GM12864 (cell line): Measurements from ENCODE around the gene ZFP36.
A peak's percentile ranks its signal among the peaks of the same experiment; 100 is the strongest.

Experiments
- DNase-seq: peaks from one replicate; pipeline ENCODE4 v3.0.0-alpha.2; 2011; ENCODE audit warnings: low read depth
- H3K4me3 ChIP-seq: 2 replicates; pipeline ENCODE4 v1.5.1; 2011; ENCODE audit warnings: mild to moderate bottlenecking, low read depth, low read length, control low read depth
- CTCF ChIP-seq: IDR thresholded peaks from 2 replicates; pipeline ENCODE4 v1.5.1; 2011; ENCODE audit warnings: low read depth, mild to moderate bottlenecking, moderate library complexity, low read length, control low read depth, inconsistent platforms; ENCODE audit errors: missing control alignments

ZFP36 gene

GRCh38 chr19:39385629-39386411 is 20.8 kb upstream of the ZFP36 start:
- no peak for DNase-seq
- H3K4me3 ChIP-seq = no peak overlapping the region
- TF ChIP-seq CTCF = no peak

GRCh38 chr19:39386557-39386956 is 20.1 kb upstream of the ZFP36 start:
- TF ChIP-seq CTCF = no peak
- H3K4me3 ChIP-seq = no peak overlapping the region
- DNase-seq = no peak

DNA sequence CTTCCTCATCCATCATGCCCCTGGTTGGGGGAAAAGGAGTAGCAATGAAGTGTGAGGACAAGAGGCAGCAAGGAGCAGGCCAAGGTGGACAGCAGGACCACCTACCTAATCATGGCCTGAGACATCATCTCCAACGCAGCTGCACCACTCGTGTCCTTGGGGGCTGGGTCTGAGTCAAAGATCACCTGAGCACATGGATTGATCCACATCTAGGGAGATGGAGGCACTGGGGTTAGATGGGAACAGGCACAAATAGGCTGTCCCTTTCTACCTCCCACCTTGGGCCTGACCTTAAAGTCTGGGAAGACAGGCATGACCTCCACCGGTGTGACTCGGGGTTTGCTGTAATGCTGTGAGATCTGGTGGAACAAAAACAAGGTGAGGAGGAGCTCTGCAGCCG is 18.0 kb upstream of the ZFP36 start:
- DNase-seq = no peak
- H3K4me3 ChIP-seq = no peak overlapping the region
- TF ChIP-seq CTCF = no peak

GRCh38 chr19:39389631-39390414 is 16.8 kb upstream of the ZFP36 start:
- no peak for TF ChIP-seq CTCF
- DNase-seq = no peak
- H3K4me3 ChIP-seq = peak overlapping the region; percentile 71

- no peak for TF ChIP-seq CTCF
- peak overlapping the region; percentile 71 for H3K4me3 ChIP-seq
- no peak for DNase-seq
Observed at GRCh38 chr19:39390451-39390750, 16.2 kb upstream of the ZFP36 start.

DNA sequence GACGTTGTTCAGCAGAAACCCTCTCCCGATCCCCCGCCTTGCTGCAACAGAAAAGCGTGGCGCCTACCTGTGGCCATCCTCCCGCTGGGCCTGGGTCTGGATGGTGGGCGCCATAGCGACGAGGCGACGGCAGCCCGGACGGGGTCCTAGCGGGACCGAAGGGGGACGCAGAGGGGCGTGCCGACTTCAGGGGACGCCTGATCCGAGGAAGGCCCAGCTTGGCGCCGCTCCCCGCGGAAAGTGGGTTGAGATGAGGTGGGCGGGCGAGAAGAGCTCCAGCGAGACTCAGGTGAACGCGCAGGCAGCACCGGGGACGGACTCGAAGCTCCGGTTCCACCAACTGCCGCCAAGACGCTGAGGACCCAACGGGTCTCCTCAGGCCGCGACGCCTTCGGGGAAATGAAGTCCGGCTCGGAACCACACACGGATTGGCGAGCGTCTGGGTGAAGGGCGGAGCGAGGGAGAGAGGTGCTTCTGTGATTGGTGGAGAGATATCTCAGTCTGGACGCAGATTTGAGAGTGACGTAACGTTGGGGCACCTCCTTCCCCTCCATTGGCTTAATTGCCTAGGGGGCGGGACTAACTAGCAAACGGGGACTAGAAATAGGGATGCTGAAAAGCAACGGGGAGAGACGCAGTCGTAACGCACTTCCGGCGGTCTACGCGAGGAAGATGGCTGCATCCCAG is 15.8 kb upstream of the ZFP36 start, which contains the start of the genes MED29 and PAF1:
TSS of gene MED29 (plus strand) at position 628 of the 687 bp plus-strand sequence. CDS start at position 673, 45 bp downstream.
TSS of gene PAF1 (minus strand) at position 356 of the 687 bp plus-strand sequence. CDS start at position 114, 242 bp downstream.
- H3K4me3 ChIP-seq = peak within 1 kb of the TSS; percentile 96
- peak; percentile 99 for DNase-seq
- TF ChIP-seq CTCF = no peak
